HG03432 (cell line): Measurements from ENCODE around the gene TBL1X.

Experiments
- ATAC-seq: cut with Tn5 transposase; IDR thresholded peaks from one replicate; pipeline ENCODE4 v1.9.1; 2021; ENCODE audit warnings: mild to moderate bottlenecking, moderate library complexity; ENCODE audit not compliant: unreplicated experiment

TBL1X gene

DNA sequence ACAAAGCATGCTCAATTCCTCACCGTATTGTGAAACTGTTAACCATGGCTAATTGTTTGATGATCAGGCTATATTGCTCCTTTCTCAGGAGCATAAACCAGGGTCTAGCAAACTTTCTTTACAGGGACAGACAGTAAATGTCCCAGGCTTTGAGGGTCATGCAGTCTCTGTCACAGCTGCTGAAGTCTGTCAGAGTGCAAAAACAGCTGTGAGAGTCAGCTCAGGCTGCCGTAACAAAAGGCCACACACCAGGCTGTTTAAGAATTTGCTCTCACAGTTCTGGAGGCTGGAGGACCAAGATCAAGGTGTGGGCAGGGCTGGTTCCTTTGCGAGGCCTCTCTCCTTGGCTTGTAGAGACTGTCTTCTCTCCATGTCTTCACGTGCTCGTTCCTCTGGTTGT lies 225.2 kb downstream of the TBL1X start:
- no peak for ATAC-seq

DNA sequence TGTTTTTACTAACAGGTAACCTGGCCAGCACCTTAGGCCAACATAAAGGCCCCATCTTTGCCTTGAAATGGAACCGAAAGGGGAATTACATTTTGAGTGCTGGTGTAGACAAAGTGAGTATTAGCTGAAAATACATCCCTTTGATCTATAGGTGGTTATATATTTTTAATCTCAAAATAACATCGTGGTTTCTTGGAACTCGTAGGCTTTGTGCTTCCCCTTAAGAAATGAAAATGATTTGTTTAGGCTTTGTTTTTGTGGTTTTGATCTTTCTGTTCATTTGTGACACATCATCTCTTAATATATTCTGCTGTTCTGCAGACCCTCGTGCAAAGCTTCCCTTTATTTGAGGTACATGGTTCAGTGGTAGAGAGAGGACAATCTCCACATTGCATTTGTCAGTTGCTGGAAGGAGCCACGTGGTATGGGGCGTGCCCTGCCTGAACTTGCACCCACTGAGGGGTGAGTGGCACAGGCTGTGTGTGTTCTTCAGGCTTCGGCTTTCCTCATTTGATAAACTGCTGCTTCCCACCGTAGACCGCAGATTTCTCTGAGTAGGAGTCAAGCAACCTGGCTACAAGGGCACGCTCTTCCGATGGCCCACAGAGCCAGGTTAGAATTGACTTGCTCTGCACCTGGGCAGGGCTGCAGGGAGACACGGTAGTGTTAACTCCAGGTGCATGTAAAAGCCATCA lies 228.6 kb downstream of the TBL1X start:
- ATAC-seq: no peak

DNA sequence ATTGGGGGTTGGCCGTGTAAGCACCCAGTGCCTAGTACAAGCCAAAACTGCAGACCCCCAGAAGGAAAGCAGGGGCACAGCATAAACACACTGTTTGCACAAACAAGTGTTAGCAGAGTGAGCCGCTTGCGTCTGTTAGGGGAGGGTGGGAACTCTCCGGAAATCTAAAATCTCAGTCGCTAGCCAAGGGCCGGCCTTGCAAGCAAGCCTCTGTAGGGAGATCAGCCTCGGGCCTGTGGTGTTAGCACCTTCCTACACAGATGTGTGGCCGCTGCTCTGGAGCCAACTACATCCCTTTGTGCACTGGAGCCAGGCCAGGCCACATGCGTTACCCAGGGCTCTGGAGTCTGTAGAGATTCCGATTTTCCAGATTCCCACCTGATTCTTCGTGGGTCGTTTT lies 233.7 kb downstream of the TBL1X start:
- ATAC-seq: no peak

DNA sequence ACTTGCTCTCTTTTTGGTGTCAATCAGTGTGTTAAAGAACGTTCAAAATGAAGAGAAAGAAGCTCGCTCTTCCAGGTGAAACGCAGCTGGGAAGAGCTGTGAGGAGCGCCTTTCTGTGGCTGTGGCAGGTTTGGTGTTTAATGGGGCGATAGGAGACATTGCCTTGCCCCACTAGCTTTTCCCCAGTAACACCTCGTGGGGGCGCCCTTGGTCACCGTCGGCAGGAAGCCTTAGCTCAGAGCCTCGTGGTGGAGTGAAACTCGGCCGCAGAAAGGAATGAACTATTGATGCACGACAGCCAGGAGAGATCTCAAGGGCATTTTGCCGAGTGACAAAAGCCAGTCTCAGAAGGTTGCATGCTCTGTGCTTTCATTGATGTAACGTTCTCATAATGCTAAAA lies 235.7 kb downstream of the TBL1X start:
- no peak for ATAC-seq

DNA sequence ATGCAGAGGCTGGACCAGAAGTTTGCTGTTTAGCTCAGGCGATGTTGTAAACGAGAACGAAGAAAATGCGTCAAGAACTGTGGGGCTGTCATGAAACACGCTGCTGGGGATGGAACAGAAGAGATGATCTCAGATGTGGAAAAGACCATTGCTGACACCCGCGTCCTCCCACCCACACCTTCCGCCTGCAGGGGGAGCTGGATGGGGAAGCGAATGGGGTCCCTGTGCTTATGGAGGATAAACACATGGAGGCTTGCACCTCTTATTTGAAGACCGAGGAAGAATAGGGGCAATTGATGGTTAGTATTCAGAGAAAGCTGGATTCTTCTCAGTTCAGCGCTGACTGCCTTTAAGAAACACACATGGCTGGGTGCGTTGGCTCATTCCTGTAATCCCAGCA lies 236.9 kb downstream of the TBL1X start:
- ATAC-seq: no peak

DNA sequence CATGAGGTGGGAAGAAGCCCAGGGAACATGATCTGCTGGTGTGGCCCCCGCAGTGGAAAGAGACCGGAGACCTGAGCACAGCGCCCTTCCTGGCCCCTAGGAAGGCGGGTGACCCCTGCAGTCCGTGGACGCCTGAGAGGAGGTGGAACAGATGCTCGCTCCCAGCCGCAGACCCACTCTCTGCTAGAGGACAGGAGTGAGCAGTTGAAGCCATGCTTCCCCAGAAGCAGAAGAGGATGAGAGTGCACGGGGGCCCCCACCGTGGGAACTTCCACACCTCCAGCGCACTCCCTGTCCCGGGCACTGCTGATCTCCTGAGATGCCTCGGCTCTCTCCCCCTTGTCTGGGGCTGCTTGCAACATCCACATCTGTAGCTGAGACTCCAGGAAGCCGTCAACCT lies 238.5 kb downstream of the TBL1X start:
- ATAC-seq: no peak

DNA sequence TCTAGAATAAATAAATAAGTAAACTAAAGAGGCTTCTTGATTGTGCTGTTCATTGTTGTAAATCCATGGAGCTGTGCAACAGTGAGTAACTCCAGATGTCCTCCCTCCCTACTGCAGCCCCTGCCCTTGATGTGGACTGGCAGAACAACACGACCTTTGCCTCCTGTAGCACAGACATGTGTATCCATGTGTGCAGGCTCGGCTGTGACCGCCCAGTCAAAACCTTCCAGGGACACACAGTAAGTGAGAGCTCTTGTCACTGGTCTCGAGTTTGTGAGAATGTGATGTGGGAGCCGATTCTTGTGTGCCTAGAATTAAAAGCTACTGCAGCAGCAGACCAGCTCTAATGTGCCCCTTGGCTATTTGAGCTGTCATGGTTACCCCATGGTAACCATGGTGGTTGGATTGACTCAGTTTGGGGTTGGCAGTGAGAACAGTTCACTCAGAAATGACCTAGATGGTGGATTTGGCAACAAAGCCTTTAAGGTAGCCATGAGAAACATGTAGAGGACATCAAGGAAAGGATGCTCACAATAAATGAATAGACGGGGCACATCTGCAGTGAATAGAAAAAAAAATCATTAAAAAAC lies 240.1 kb downstream of the TBL1X start:
- ATAC-seq: no peak

DNA sequence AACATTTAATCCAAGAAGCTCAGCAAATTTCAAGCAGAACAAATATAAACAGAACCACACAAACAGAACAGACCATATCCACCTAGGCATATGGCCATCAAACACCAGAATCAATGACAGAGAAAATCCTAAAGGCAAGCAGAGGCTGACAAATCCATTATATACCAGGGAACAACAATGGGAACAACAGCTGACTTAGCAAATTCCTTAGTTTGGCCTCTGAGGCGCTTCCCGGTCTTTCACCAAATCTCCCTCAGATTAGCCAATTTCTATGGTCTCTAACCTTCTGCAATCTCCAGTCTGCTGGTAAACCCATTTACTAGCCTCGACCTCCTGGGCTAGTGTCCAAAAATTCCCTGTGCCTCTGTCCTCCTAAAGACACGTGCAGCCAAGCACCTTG lies 241.6 kb downstream of the TBL1X start:
- ATAC-seq: no peak

DNA sequence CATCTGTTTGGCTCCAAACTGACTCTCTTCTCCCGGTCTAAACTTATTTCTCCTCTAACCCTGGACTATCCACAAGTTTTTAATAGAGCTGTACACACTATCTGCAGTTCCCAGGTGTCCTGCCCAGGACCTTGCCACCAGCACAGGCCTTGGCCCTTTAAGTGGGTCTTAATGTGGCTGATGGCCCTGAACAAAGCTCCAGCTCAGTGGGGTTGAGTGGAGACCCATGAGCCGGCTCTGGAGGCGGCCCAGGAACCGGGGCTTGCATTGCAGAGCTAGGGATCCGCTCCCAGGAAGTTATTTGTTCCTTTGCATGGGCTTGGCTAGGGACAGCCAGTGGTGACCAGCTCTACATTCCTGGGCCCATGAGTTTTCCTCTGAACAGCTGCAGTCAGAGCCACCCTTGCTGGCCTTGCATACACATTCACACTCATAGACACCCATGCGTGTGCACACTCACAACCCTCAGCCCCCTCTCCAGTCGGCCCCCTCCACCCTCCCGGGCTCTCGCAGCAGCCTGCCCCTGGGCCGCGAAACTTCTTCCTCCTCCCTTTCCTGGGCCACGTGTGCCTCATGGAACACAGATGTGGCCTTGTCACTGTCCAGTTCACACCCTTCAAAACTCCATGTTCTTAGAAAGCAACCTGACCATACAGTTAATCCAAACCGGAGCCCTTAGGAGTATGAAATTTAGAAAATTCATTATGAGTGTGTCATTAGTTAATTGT lies 242.6 kb downstream of the TBL1X start:
- ATAC-seq: no peak

DNA sequence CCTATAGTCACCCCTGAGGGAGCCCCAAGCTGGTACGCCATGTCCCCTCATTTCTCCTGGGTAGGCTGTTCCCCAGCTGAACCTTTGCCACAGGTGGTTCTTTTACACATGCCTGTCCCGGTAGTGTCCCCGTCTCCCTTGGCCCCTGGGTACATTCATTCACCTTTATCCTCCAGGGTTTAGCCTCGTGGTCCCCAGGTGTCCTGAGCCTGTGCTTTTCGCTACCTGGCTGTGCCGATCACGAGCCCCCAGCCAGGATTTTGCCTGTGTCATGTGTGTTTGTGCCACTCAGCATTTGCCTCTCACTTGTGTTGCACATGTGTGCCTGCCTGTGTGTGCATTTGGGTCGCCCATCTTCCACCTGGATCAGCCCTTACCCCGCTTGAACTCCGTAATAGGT lies 243.2 kb downstream of the TBL1X start:
- no peak for ATAC-seq

DNA sequence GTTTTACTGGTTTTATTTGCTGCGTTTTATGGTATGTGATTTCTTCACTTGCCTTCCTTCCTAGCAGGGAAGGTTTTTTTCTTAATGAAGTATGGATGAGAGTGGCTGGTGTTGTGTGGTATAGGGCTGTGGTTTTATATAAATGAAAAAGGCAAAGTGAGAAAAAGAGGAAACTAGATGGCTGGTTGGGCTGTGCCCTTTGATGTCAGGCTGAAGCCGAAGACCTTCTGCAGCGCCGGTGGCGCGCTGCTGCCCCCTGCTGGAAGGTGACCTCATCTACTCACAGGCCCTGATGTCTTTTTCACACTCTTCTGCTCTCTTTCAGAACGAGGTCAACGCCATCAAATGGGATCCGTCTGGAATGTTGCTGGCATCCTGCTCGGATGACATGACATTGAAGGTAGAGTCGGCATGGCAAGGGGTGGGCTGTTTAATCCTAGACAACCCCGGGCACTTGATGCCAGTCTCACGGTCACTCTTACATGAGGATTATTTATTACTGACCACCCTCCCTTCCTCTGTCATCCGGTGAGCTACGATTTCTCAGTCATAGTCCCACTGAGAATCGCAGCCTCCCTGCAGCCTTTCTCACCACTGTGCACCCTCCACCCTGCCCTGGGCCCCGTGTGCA lies 244.2 kb downstream of the TBL1X start:
- ATAC-seq: peak; percentile 95

DNA sequence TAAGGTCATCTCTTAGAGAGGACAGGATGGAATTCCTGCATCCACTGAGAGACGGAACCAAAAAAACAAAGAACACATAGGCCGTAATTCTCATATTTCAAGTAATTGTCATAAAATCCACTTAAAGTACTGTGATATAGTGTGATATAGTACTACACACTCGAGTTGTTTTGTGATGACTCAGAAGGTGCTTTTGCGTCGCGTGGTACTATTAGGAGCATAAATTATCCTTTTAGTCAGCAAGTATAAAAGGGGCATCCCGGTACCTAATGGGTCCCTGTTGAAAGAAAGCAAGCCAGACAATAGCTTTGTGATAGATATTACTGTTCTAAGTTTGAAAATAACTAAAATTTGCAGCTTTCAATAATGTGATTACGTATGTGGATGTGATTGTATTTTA lies 245.5 kb downstream of the TBL1X start:
- no peak for ATAC-seq

DNA sequence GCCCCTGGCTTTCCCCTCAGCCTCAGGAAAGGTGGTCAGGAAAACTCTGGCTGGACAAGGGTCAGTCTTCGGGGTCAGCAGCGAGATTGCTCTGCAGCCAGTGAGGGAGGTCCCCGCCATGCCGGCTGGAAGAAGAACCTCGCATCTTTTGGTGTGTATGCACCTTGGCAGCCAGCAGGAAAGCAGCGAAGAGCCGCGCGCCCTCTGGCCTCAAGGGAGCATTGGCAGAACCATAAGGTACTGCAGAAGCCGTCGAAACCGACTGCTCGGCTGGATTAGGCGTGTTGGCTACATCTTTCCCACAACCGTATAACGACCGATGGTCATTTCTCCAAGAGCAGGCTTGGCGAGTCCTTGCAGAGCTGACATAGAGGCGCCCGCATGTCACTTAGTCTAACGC lies 252.5 kb downstream of the TBL1X start:
- ATAC-seq: no peak

DNA sequence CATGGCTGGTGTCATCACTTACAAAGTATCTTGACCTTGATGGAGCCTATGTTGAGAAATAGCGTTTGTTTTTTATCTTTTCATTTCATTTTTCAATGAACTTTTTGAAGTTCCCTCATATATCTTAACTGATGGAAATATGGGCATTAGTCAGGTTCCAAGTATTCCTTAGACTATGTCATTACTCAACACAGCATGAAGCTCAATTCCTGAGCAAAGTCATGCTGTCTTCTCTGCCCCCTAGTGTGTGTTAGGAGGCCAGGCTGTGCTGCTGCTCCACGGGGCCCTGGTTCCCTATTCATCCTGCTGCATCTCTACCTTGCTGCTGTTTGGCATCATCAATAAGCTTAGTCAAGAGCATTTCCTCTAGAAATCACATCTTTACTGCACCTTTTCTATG lies 259.9 kb downstream of the TBL1X start:
- ATAC-seq: no peak

DNA sequence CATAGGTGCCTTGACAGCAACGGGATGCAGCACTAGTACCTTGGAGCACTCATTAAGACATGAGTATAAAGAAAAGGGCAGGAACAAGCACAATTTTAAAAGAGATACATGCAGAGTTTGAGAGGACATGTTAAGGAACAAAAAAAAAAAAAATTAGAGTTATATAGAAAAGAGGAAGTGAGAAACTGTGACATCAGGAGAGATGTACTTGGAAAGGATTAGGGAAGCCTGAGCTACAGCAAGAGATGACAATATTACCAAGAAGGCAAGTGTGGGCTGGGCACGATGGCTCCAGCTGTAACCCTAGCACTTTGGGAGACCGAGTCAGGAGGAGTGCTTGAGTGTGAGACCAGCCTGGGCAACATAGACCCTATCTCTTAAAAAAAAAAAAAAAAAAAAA lies 263.4 kb downstream of the TBL1X start:
- no peak for ATAC-seq

DNA sequence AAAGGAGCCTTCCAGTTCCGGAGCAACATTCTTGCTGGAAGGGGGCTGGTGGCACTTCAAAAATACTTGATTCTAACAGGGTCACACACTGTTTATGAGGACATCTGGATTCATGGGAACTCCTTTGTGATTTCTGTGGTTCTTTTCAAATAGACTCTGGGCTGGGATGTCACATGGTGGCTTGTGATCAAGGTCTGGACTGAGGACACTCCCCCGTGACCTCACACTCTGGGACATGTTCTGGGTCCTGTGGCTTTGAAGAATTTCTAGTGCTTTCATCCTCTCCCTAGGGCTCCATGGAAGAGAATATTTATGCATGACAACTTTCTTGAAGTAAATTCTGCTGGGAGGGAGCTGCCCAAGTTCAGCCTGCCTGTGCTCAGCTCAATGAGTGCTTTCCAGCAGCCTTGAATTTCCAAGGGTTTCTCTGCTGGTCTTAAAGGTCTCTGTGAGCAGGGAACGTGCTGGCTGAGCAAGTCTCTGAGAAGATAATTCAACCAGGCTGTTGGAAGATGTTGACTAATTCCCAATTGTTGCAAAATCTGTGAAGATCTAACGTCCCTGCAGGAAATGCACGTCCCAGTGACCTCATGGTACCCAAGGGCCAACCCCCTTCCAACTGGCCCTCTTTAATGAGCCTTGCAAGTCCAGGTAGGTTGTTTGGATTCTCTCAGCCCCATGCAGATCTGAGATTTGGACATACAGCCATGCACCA lies 264.5 kb downstream of the TBL1X start:
- ATAC-seq: no peak

DNA sequence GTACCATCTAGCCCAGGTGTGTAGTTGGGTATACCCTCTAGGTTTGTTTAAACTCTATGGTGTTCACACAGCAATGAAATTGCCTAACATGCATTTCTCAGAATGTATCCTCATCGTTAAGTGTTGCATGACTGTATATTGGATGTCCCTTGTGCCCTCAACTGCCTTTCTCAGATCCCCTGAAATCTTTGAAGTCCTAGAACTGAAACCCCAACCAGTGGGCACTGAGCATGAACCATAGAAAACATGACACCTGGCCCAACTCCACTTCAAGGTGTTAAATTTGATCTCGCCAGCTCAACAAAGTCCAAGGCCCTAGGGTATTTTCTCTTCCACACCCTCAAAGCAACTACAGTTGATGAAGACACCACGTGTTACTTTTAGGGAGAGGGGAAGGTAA lies 265.2 kb downstream of the TBL1X start:
- ATAC-seq: no peak

DNA sequence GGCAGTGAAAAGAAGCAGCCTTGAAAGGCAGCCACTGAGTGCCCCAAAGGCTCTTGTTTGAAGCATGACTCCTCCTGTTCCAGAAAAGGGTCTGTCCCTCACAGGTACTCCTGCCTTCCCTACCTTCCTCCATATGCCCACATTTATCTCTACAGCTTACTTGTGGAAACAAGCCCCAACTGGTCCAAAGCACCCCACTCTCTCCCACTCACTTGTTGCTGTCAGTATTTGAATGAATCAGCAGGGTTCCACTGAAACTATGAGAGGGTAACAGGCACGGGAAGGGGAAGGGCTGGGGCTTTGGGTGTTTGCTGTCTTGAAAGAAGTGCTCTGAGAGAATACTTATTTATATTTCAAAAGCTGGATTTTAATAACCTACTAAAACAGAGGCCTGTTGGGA lies 265.9 kb downstream of the TBL1X start:
- ATAC-seq: no peak

DNA sequence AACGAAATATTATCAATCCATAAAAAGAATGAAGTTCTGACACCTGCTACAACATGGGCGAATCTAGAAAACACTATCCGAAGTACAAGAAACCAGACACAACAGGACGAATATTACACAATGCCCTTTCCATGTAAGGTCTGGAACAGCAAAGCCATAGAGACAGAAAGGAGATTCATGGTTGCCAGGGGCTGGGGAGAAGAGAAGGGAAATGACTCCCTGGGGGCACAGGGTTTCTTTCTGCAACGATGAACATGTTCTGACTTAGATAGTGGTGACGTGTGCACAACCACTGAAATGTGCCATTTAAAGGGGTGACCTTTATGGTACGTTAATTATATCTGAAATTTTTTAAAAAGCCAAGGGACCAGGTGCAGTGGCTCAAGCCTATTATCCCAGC lies 272.5 kb downstream of the TBL1X start:
- ATAC-seq: no peak

DNA sequence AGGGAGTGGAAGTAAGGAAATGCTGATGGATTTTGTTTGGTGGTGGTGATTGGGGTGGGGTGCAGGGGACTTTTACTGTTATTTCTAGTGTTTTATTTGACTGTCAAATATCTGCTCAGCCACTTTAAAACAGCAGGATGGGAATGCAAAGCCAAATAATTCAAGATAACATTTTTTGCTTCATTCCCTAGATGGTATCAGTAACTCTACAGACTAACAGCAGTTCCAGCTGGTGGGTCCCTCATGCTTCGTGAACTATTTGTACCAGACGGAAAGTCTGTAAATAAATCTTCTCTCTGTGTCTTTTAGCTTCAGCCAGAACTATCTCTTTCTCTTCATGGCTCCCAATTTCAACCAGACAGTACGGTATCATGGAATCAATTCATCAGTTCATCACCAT lies 273.3 kb downstream of the TBL1X start:
- ATAC-seq: no peak

DNA sequence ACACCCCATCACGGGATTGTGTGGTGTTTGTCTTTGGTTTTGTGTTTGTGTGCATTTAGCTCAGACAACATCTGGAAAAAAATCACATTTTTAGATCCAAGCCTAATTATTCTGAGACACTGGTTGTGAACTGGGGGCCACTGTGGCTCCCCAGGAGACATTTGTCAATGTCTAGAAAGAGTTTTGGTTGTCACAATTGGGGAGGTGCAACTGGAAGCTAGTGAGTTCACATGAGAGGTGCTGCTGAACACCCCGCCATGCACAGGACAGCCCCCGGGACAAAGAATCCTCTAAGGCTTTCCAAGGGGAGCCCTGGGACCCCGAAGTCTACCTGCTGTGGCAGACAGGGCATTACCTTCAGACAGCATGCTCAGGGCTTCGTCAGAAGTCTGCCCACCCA lies 274.3 kb downstream of the TBL1X start:
- ATAC-seq: no peak
